ENCODE results near the gene ARMC9.
"Not testable (repeated sequence)": the region's sequence is repeated elsewhere in the genome, so short reads cannot be mapped to it uniquely, and the experiment has no call there.

Gene ARMC9

DNA sequence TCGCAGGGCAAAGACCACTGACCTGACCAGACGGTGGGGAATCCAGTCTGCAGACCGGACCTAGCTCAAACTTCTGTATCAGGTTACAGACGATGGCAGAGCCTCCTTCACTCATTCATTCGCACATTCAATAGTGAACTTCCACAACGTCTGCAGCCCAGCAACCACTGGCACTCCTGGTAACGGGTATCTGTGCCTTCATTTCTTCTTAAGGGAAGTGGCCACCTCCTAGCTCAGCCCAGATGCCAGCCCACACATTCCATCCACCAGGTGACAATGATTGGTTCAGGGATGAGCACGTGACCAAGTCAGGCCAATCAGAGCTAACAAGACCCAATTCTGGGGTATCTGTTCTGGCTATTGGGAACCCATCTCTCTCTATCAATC, 15.9 kb upstream of the ARMC9 start:
- DNase-seq: peak; percentile 80

- no peak for DNase-seq
Observed at GRCh38 chr2:231183851-231184250, 14.6 kb upstream of the ARMC9 start.

- DNase-seq: no peak
Observed at GRCh38 chr2:231184319-231184718, 14.1 kb upstream of the ARMC9 start.

- no peak for DNase-seq
Observed at GRCh38 chr2:231185050-231185725, 13.2 kb upstream of the ARMC9 start.

DNA sequence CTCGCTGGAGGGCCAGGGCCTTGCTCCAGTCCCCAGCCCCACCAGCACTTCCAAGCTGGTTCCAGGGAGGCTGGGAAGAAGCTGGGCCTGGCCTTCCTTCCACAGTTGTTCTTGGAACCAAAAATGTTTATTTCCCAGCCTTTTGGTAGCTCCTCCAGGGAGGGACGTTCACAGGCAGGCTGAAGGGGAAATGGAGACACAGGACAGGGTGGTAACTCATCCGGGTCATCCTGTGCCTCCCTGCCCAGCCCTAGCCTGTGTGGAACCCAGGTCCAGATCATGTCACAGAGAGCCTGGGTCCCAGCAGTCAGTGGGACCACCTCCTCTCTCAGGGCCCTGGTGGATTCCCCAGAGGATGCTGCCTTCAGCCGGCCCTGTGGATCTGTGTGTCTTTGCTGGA, 12.5 kb upstream of the ARMC9 start:
- no peak for DNase-seq

- DNase-seq: no peak
Observed at GRCh38 chr2:231186325-231186724, 12.1 kb upstream of the ARMC9 start.

GRCh38 chr2:231187736-231188505, 10.5 kb upstream of the ARMC9 start:
- no peak for DNase-seq

- no peak for DNase-seq
Observed at GRCh38 chr2:231188506-231189170, 9.8 kb upstream of the ARMC9 start.

GRCh38 chr2:231189171-231189530, 9.3 kb upstream of the ARMC9 start:
- DNase-seq: no peak

DNA sequence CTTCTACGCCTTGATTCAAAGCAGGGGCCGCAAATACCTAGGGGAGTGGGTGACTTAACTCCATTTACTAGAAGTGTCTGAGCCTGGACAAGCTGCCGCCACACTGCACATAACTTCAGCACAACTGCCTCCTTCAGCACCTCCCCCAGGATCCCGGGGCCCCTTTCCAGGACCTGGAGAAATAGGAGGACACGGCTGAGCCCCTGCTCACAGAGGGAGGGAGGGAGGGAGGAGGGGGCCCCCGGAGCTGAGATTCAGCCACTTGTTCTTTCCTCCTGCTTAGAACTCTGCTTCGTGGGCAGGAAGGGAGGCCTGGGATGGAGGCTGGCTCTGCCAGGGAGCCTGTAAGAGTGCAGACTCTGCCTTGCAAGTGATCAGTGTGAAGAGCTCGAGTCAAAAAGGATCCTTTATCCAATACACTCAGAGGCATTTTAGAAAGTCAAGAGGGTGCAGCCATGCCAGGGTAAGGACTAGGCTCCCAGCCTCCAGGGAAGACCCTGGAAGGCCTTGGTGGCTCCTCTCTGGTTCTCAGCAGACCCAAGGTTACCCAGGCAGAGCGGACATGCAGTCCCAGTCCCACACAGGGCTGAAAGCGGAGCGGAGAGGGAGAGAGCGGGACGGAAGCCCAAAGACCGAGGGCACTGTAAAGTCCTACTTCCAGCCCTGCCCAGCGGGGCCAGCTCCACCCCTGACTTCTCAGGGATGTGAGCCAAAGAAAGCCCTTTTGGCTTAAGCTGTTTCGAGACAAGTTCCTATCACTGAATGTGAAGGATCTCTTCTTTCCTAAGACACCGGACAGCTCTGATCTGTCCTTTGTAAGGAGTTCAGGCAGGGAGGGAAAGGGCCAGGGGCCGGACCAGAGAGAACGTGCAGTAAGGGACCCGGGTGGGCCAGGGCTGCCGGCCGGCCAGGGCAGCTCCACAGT, 8.6 kb upstream of the ARMC9 start:
- DNase-seq: no peak

DNA sequence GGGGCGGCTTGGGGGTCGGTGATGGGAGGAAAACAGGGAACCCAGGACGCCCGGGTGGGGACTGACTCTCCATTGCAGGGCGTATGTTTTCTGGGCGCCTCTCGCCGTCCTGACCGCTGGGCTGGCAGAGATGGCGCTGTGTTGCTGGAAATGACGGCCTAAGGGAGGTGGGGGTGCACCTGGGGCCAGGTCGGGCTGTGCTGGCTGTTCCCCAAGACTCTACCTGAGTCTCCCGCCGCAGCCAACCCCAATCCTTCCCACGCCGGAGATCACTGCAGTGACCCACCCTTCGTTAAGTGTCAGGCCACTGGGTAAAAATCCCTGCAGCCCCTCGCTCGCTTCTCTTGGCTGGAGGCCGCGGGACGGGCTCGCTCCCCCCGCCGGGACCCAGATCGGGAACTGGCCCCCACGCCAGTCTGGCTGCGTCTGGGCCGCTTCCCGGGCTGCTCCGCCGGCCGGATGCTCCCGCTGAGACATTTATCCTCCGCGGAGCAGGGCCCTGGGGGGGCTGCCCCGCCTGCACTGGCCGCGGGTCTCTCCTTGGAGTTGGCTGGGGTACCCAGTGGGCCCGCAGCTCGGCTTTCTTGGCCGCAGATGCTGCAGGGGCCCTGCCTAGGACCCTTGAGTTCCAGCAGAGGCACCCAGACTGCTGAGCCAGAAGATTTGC, 7.8 kb upstream of the ARMC9 start:
- no peak for DNase-seq

- no peak for DNase-seq
Observed at GRCh38 chr2:231191896-231192872, 6.2 kb upstream of the ARMC9 start.

DNA sequence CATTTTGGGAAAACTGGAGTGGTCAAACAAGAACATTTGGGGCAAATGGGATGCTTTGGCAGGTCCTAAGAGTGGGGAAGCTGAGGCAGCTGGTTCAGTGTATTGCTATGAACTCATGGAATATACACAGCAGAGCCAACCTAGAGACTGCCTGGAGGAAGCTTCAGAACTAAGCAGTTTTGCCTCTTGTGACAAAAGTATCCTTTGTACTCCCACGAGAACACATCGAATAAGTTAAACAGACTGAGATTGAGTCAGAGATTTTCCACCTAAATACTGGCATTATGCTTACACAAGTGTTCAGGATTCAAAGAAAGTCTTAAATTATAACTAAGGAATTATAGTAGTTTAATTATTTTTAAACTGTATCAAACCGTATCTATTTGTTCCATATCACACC, 5.2 kb upstream of the ARMC9 start:
- DNase-seq: no peak

- DNase-seq: no peak
Observed at GRCh38 chr2:231196592-231196991, 1.8 kb upstream of the ARMC9 start.

- DNase-seq: not testable (repeated sequence)
Observed at GRCh38 chr2:231197196-231197595, 1.2 kb upstream of the ARMC9 start.

DNA sequence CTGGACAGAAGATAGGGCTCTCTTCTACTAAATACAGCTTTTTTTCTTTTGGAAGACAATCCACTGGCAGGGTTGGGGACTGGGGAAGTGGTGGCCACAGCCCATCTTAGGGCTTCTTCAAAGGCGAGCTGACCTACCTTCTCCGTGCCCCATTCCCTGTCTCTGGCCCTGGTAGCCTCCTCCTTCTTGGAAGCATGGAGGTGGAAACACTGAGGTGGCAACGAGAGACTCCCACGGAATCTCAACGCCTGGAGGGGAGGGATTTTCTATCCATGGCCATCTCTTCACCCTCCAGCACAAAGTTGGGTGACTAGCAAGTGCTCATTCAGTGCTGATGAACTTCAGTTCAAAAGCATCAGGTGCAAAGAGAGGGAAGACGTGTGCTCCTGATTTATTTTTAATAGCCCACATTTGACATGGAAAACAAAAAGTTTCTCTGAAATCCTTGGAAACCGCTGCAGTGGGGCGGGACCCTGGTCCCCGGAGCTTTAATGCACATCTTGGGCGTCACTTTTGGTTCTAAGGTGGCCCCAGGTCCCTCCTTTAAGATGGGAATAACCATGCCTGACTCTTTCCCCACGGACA, 633 bp upstream of the ARMC9 start:
- no peak for DNase-seq

DNA sequence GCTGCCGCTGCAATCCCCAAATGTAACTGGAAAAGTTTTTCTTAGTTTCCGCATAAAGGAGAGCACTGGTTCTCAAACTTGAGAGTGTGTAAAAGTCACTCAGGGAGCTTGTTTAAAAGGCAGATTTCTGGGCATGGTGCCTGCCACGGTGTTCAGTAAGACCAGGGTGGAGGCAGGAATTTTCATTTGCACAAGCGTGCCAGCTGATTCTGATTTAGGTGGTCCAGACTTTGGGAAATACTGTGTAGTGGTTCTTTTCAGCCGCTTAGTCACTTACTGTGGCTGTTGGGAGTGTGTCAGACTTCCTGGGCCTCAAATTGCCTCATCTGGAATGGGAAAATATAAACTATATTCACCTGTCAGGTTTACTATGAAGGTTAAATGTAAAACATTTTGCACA, 788 bp downstream of the ARMC9 start:
- DNase-seq: no peak

DNA sequence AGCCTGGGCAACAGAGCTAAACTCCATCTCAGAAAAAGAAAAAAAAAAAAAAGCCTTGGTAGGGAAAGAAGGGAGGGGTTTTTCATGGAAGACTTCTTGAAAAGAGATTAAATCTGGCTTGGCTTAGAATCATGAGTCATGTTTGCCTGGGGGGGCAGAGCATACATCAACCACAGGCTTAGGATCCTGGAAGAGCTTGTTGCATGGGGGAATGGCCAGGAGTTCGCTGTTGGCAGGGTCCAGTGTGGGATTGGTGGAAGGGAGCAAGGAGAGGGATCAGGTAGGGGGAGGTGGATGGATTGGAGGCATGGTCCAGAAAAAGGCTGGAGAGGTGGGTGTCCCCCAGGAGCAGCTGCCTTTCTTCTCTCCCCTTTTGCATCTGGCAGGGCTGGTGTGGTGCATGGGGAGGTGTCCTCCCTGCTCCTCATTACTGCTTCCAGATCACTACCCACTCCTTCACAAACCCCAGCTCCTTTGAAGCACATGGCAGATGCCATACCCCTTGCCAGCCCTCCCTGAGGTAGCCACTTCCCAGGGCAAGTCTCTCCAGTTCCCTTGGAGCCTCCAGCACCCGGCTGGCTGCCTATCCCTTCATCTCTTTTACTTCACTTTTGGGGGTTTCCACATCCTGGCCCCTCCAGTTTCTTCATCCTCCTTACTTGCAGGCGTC, 2.5 kb downstream of the ARMC9 start:
- no peak for DNase-seq

- DNase-seq: no peak
Observed at GRCh38 chr2:231201475-231201814, 3.0 kb downstream of the ARMC9 start.

GRCh38 chr2:231203087-231203486, 4.7 kb downstream of the ARMC9 start:
- no peak for DNase-seq
